Colonic mucosa (tissue), 4 donors: Measurements from ENCODE around the gene CERS2. TPM values are rescaled to one million over a fixed set of nuclear protein-coding genes. Genes with fewer than 3 reads are reported as not detected.

Experiments used
- DNase-seq: peaks from one replicate; pipeline ENCODE4 v3.0.0-alpha.2; 2020
- H3K27ac ChIP-seq: fragments of 200-600 bp; one replicate; pipeline ENCODE4 v1.8.0; 2021
- H3K27me3 ChIP-seq: fragments of 200-600 bp; one replicate; pipeline ENCODE4 v1.8.0; 2021
- H3K36me3 ChIP-seq: fragments of 200-600 bp; one replicate; pipeline ENCODE4 v1.8.0; 2021
- H3K4me1 ChIP-seq: fragments of 200-600 bp; one replicate; pipeline ENCODE4 v1.8.0; 2021; ENCODE audit warnings: mild to moderate bottlenecking
- H3K4me3 ChIP-seq: fragments of 200-600 bp; one replicate; pipeline ENCODE4 v1.8.0; 2021
- H3K9ac ChIP-seq, 2 donors: one replicate each; pipeline ENCODE4 v1.7.0; 2013; ENCODE audit warnings: control low read depth in 2 of 2, low read depth in 2 of 2, low read length in 2 of 2
- H3K9me3 ChIP-seq: fragments of 200-600 bp; one replicate; pipeline ENCODE4 v1.8.0; 2021
- intact Hi-C: fragments of 100-400 bp; cut with DNase I; formaldehyde crosslinking; loops from one replicate; pipeline ENCODE4 v1.14.1; 2022
- total RNA-seq, 2 donors: library from RNA; stranded (reverse); fragmentation: NEBNext Ultra II Directional in 1 of 2; extraction: Animal tissue kit (Norgen Biotek cat#: 25700) in 1 of 2; gene quantifications; one replicate each; pipeline ENCODE4 v1.2.1, GENCODE V29; 2021
- TF ChIP-seq, protein P1 (sequence below): fragments of 200-600 bp; IDR thresholded peaks from one replicate; pipeline ENCODE4 v1.8.0; 2022; ENCODE audit warnings: antibody characterized with exemption, mild to moderate bottlenecking
- donor health status: healthy.
- donor health status: DM: no; HTN: no; CAD: no.
- donor health status: DM: no; HTN: no; CAD: no.

Gene CERS2
- total RNA-seq, 2 donors from 2014 or later: 140 to 157 TPM

DNA sequence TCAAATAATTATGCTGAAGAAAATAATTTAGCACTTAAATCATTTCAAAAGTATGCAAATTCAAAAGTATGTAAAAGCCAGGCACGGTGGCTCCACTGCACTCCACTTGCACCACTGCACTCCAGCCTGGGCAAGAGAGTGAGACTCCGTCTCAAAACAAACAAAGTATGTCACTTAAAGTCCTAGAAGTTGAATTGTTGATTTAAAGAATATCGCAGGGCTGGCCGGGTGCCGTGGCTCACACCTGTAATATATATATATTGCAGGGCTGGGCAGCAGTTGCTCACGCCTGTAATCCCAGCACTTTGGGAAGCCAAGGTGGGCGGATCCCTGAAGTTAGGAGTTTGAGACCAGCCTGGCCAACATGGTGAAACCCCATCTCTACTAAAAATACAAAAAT lies 57.2 kb downstream of the CERS2 start:
- intact Hi-C loops: no loop called here
- H3K27ac ChIP-seq: no peak overlapping the region
- peak; percentile 59 for DNase-seq
- H3K4me1 ChIP-seq: no peaks in the 10 kb centered on the region
- TF ChIP-seq, protein P1, sequence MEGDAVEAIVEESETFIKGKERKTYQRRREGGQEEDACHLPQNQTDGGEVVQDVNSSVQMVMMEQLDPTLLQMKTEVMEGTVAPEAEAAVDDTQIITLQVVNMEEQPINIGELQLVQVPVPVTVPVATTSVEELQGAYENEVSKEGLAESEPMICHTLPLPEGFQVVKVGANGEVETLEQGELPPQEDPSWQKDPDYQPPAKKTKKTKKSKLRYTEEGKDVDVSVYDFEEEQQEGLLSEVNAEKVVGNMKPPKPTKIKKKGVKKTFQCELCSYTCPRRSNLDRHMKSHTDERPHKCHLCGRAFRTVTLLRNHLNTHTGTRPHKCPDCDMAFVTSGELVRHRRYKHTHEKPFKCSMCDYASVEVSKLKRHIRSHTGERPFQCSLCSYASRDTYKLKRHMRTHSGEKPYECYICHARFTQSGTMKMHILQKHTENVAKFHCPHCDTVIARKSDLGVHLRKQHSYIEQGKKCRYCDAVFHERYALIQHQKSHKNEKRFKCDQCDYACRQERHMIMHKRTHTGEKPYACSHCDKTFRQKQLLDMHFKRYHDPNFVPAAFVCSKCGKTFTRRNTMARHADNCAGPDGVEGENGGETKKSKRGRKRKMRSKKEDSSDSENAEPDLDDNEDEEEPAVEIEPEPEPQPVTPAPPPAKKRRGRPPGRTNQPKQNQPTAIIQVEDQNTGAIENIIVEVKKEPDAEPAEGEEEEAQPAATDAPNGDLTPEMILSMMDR: no peak
- H3K36me3 ChIP-seq: no peaks in the 10 kb centered on the region
- H3K9me3 ChIP-seq: no peaks in the 10 kb centered on the region
- H3K9ac ChIP-seq: no peak overlapping the region
- no peak overlapping the region for H3K4me3 ChIP-seq
- H3K27me3 ChIP-seq: no peaks in the 10 kb centered on the region

Other genes with a start within 250 kb of the CERS2 start
- gene CTSS, start 209.1 kb downstream of the CERS2 start, total RNA-seq: 100 to 1,000 TPM; 210 to 554 TPM
- 10 to 100 TPM; 11.4 to 33.6 TPM for gene CTSK, start 166.6 kb downstream of the CERS2 start, total RNA-seq
- gene ARNT, start 98.2 kb downstream of the CERS2 start, total RNA-seq: 10 to 100 TPM; 29.5 to 41.7 TPM
- not detected for gene CTXND2, start 87.7 kb downstream of the CERS2 start, total RNA-seq
- gene SETDB1, start 48.5 kb downstream of the CERS2 start, total RNA-seq: 10 to 100 TPM; 28.2 to 32.8 TPM
- gene ANXA9, start 7.5 kb upstream of the CERS2 start, total RNA-seq: under 1 TPM; 0.40 to 0.53 TPM
- 10 to 100 TPM; 40.4 to 43.1 TPM for gene MINDY1, start 32.1 kb upstream of the CERS2 start, total RNA-seq
- 10 to 100 TPM; 20.4 to 21.5 TPM for gene PRUNE1, start 33.6 kb upstream of the CERS2 start, total RNA-seq
- 1 to 10 TPM in 1 of 2 donors, under 1 TPM in 1; 0.69 to 1.9 TPM for gene BNIPL, start 61.8 kb upstream of the CERS2 start, total RNA-seq
- 1 to 10 TPM; 2.6 to 3.2 TPM for gene C1orf56, start 72.9 kb upstream of the CERS2 start, total RNA-seq
- gene CDC42SE1, start 84.8 kb upstream of the CERS2 start, total RNA-seq: 10 to 100 TPM; 57.9 to 66.8 TPM
- gene MLLT11, start 85.6 kb upstream of the CERS2 start, total RNA-seq: 1 to 10 TPM in 1 of 2 donors, under 1 TPM in 1; 0.42 to 1.3 TPM
- gene GABPB2, start 95.9 kb upstream of the CERS2 start, total RNA-seq: 10 to 100 TPM; 13.1 to 15.2 TPM
- 1 to 10 TPM; 1.6 to 3.2 TPM for gene SEMA6C, start 171.8 kb upstream of the CERS2 start, total RNA-seq
- gene TNFAIP8L2, start 181.8 kb upstream of the CERS2 start, total RNA-seq: 1 to 10 TPM in 1 of 2 donors, under 1 TPM in 1; 0.72 to 1.2 TPM
- 1 to 10 TPM; 6.8 to 7.2 TPM for gene LYSMD1, start 191.1 kb upstream of the CERS2 start, total RNA-seq
- 10 to 100 TPM; 22.7 to 31.8 TPM for gene SCNM1, start 191.3 kb upstream of the CERS2 start, total RNA-seq
- under 1 TPM in 1 of 2 donors, not detected in 1; 0.67 TPM for gene TMOD4, start 201.1 kb upstream of the CERS2 start, total RNA-seq
- 10 to 100 TPM; 38.8 TPM for gene VPS72, start 215.4 kb upstream of the CERS2 start, total RNA-seq
- gene PIP5K1A, start 223.7 kb upstream of the CERS2 start, total RNA-seq: 10 to 100 TPM; 33.3 to 38.9 TPM